Measurements from ENCODE around the gene SSBP3. TPM values are rescaled to one million over a fixed set of nuclear protein-coding genes. Genes with fewer than 3 reads are reported as not detected.

SSBP3 gene
- polyA plus RNA-seq, 1 of the 3 experiments (the other 2 are of a cell fraction), result 26.2 TPM

DNA sequence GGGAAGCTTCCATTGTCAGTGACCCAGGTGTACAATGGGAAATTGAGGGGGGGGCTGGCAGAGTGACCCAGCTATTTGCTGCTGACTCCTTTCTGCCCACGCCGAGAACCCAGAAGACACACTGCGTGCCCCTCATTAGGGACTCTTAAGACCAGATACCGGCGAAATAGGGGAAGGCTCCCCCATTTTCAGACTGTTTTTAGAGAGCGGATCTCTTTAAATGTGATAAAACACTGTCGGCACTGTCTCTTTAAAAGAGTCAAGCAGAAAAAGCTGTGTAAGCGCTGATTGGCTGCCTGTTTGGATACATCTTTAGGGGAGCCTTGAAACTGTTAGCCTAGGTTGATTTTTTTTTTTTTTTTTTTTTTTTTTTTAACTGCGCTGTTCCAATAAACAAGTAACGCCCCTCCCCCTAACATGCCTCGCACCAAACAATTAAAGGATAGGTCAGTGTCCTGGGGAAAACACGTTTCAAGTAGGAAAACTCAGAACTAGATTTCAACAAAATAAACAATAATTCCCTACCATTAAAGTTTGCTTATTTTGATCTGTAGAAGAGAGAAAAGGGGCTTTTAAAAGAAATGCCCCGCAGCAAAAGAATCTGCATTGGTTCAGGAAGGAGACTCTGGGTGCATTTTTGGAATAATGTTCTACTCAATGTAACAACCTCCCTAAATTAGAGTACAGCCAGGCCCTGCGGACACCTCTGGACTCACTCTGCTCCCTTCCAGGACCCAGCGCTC lies 1.4 kb upstream of the SSBP3 start (continued):
- TF ChIP-seq TEAD4 (IDR thresholded peaks at IDR 0.05; ENCODE audit: borderline replicate concordance, insufficient read depth) (no peak), NRF1 (IDR thresholded peaks at IDR 0.05; ENCODE audit: low read depth, low read length) (no peak), GABPA (IDR thresholded peaks at IDR 0.05; ENCODE audit: low read depth) (no peak), RAD21 (IDR thresholded peaks at IDR 0.05; ENCODE audit: low read length) (peak; percentile 52), POLR2AphosphoS5 (IDR thresholded peaks at IDR 0.05; ENCODE audit: low read depth, low read length) (peak; percentile 41; the same call in 1 of the 2 replicates), FOSL2 (IDR thresholded peaks at IDR 0.05; ENCODE audit: borderline replicate concordance, low read depth) (no peak), GATA2 (CRISPR knock-in tag; IDR thresholded peaks at IDR 0.05) (no peak), TCF12 (IDR thresholded peaks at IDR 0.05) (no peak), ELF1 (IDR thresholded peaks at IDR 0.05) (peak; percentile 51; the same call in 1 of the 2 replicates), FOXJ3 (CRISPR knock-in tag; IDR thresholded peaks at IDR 0.05) (no peak), TAF1 (IDR thresholded peaks at IDR 0.05; ENCODE audit: borderline replicate concordance, low read depth, low read length) (no peak), JUND (IDR thresholded peaks at IDR 0.05) (peak; percentile 24; the same call in 1 of the 2 replicates)
- TF ChIP-seq, protein P1, sequence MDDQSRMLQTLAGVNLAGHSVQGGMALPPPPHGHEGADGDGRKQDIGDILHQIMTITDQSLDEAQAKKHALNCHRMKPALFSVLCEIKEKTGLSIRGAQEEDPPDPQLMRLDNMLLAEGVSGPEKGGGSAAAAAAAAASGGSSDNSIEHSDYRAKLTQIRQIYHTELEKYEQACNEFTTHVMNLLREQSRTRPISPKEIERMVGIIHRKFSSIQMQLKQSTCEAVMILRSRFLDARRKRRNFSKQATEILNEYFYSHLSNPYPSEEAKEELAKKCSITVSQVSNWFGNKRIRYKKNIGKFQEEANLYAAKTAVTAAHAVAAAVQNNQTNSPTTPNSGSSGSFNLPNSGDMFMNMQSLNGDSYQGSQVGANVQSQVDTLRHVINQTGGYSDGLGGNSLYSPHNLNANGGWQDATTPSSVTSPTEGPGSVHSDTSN (IDR thresholded peaks at IDR 0.05), result no peak
- TF ChIP-seq, protein P2, sequence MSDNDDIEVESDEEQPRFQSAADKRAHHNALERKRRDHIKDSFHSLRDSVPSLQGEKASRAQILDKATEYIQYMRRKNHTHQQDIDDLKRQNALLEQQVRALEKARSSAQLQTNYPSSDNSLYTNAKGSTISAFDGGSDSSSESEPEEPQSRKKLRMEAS (IDR thresholded peaks at IDR 0.05; ENCODE audit: low read depth), result peak; percentile 92

DNA sequence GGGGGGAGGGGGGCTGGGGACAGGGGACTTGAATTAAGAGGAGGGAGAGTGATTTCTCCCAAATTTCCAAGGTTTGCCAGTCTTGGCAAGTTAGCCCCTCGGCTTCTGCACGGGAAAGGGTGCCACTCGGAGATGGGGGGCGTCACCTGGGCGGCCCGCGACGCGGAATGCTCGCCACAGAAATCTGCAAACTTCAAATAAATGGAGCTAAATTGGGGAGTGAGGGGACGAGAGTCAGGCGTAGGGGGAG lies 885 bp upstream of the SSBP3 start:
- CTCF ChIA-PET, result interaction anchor here (0.9 to 2.3 kb wide), 8 partner anchors 83 to 385 kb away, joined by 4 to 38 read pairs (median 5); no protein-coding TSS in a partner anchor
- no peak for DNase-seq
- no peaks in the 10 kb centered on the region for H3K27me3 ChIP-seq (ENCODE audit: insufficient read depth)
- peaks cover 22% of the 10 kb centered on the region for H3F3A ChIP-seq (replicated peaks; ENCODE audit: insufficient read depth)
- POLR2A ChIA-PET, result interaction anchor here (0.6 to 2.3 kb wide), 13 partner anchors 73 to 288 kb away, joined by 3 to 21 read pairs (median 4); partner anchors contain the start of genes ACOT11, CYB5RL and MRPL37
- H3K9me2 ChIP-seq, result no peaks in the 10 kb centered on the region
- peaks cover 2 to 9% of the 10 kb centered on the region in 2 experiments for H3K36me3 ChIP-seq (replicated peaks in 1 of 2; ENCODE audit: control insufficient read depth in 1 of 2, insufficient read depth in 2 of 2, low read length in 1 of 2)
- H2AFZ ChIP-seq (ENCODE audit: low read depth), result peak overlapping the region; percentile 83
- TF ChIP-seq NFIC (IDR thresholded peaks at IDR 0.05; ENCODE audit: borderline replicate concordance), result no peak
- TF ChIP-seq, protein P3, sequence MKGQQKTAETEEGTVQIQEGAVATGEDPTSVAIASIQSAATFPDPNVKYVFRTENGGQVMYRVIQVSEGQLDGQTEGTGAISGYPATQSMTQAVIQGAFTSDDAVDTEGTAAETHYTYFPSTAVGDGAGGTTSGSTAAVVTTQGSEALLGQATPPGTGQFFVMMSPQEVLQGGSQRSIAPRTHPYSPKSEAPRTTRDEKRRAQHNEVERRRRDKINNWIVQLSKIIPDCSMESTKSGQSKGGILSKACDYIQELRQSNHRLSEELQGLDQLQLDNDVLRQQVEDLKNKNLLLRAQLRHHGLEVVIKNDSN (IDR thresholded peaks at IDR 0.05; ENCODE audit: borderline replicate concordance, low read depth), result no peak
- TF ChIP-seq, protein P4, sequence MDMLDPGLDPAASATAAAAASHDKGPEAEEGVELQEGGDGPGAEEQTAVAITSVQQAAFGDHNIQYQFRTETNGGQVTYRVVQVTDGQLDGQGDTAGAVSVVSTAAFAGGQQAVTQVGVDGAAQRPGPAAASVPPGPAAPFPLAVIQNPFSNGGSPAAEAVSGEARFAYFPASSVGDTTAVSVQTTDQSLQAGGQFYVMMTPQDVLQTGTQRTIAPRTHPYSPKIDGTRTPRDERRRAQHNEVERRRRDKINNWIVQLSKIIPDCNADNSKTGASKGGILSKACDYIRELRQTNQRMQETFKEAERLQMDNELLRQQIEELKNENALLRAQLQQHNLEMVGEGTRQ (IDR thresholded peaks at IDR 0.05; ENCODE audit: borderline replicate concordance, low read depth, low read length), result no peak
- TF ChIP-seq, protein P5, sequence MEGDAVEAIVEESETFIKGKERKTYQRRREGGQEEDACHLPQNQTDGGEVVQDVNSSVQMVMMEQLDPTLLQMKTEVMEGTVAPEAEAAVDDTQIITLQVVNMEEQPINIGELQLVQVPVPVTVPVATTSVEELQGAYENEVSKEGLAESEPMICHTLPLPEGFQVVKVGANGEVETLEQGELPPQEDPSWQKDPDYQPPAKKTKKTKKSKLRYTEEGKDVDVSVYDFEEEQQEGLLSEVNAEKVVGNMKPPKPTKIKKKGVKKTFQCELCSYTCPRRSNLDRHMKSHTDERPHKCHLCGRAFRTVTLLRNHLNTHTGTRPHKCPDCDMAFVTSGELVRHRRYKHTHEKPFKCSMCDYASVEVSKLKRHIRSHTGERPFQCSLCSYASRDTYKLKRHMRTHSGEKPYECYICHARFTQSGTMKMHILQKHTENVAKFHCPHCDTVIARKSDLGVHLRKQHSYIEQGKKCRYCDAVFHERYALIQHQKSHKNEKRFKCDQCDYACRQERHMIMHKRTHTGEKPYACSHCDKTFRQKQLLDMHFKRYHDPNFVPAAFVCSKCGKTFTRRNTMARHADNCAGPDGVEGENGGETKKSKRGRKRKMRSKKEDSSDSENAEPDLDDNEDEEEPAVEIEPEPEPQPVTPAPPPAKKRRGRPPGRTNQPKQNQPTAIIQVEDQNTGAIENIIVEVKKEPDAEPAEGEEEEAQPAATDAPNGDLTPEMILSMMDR (IDR thresholded peaks at IDR 0.05), result no peak
- TF ChIP-seq, protein P6, sequence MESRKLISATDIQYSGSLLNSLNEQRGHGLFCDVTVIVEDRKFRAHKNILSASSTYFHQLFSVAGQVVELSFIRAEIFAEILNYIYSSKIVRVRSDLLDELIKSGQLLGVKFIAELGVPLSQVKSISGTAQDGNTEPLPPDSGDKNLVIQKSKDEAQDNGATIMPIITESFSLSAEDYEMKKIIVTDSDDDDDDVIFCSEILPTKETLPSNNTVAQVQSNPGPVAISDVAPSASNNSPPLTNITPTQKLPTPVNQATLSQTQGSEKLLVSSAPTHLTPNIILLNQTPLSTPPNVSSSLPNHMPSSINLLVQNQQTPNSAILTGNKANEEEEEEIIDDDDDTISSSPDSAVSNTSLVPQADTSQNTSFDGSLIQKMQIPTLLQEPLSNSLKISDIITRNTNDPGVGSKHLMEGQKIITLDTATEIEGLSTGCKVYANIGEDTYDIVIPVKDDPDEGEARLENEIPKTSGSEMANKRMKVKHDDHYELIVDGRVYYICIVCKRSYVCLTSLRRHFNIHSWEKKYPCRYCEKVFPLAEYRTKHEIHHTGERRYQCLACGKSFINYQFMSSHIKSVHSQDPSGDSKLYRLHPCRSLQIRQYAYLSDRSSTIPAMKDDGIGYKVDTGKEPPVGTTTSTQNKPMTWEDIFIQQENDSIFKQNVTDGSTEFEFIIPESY (IDR thresholded peaks at IDR 0.05; ENCODE audit: borderline replicate concordance, low read depth), result no peak
- peak overlapping the region; percentile 57 for H3K9ac ChIP-seq
- H3K27ac ChIP-seq (ENCODE audit: low read depth in 2 of 2, low read length in 1 of 2), result peak overlapping the region; percentile 96 to 99
- peak overlapping the region; percentile 99 for H3K4me2 ChIP-seq
- H3K4me1 ChIP-seq (ENCODE audit: control insufficient read depth in 1 of 2, insufficient read depth in 2 of 2, low read depth in 1 of 2, low read length in 1 of 2), result peaks cover 20 to 41% of the 10 kb centered on the region in 2 experiments
- peak overlapping the region; percentile 72 to 82 for H3K4me3 ChIP-seq (ENCODE audit: low read depth in 2 of 2, low read length in 1 of 2)
- 0% methylated on average over 12 of the region's 12 CpGs for WGBS (ENCODE audit: low lambda C conversion rate)
- H3K9me3 ChIP-seq, result no peaks in the 10 kb centered on the region
- peaks cover 5% of the 10 kb centered on the region; the same call in 1 of the 2 replicates for H4K20me1 ChIP-seq (ENCODE audit: insufficient read depth)
- peaks cover 28% of the 10 kb centered on the region for H3K79me2 ChIP-seq (ENCODE audit: insufficient read depth)
